DND-41 (cell line): ENCODE measurements around the gene CTRB1.

Source experiments
- ATAC-seq: fragments of 200-7000 bp; cut with Tn5 transposase; 3 replicates; pipeline ENCODE4 v1.9.1; 2021; ENCODE audit warnings: low read depth; ENCODE audit not compliant: insufficient read depth
- DNase-seq: peaks from one replicate; pipeline ENCODE4 v3.0.0-alpha.2; 2020
- H2AFZ ChIP-seq: 2 replicates; pipeline ENCODE4 v1.6.0; 2012; ENCODE audit warnings: low read depth, low read length
- H3K27ac ChIP-seq: 2 replicates; pipeline ENCODE4 v1.5.1; 2012; ENCODE audit warnings: low read length, inconsistent platforms
- H3K27me3 ChIP-seq: fragments of 200-600 bp; sonication (generic); 2 replicates; pipeline ENCODE4 v1.6.0; 2012; ENCODE audit warnings: low read length, mild to moderate bottlenecking, inconsistent platforms; ENCODE audit not compliant: insufficient read depth, poor library complexity
- H3K36me3 ChIP-seq: 2 replicates; pipeline ENCODE4 v1.5.1; 2012; ENCODE audit warnings: low read length, inconsistent platforms; ENCODE audit not compliant: insufficient read depth
- H3K4me1 ChIP-seq: 2 replicates; pipeline ENCODE4 v1.5.1; 2012; ENCODE audit warnings: mild to moderate bottlenecking, low read length; ENCODE audit not compliant: insufficient read depth
- H3K4me2 ChIP-seq: 2 replicates; pipeline ENCODE4 v1.6.0; 2012; ENCODE audit warnings: mild to moderate bottlenecking, moderate library complexity, low read length, inconsistent platforms; ENCODE audit not compliant: insufficient read depth
- H3K4me3 ChIP-seq, 2 experiments: fragments of 200-600 bp in 1 of 2; shearing (Covaris generic) in 1 of 2; 2 replicates each; pipeline ENCODE4 v1.5.1; 2012 to 2016; ENCODE audit warnings: inconsistent platforms in 2 of 2, low read length in 2 of 2, mild to moderate bottlenecking in 2 of 2, low read depth in 1 of 2, moderate library complexity in 1 of 2
- H3K79me2 ChIP-seq: 2 replicates; pipeline ENCODE4 v1.6.0; 2012; ENCODE audit warnings: low read length, inconsistent platforms; ENCODE audit not compliant: insufficient read depth
- H3K9ac ChIP-seq: 2 replicates; pipeline ENCODE4 v1.6.0; 2012; ENCODE audit warnings: low read depth, mild to moderate bottlenecking, inconsistent platforms, low read length, moderate library complexity
- H3K9me3 ChIP-seq: 2 replicates; pipeline ENCODE4 v1.5.1; 2012; ENCODE audit warnings: low read length, moderate library complexity, mild to moderate bottlenecking, inconsistent platforms; ENCODE audit not compliant: insufficient read depth, severe bottlenecking
- H4K20me1 ChIP-seq: 2 replicates; pipeline ENCODE4 v1.6.0; 2012; ENCODE audit warnings: low read length; ENCODE audit not compliant: insufficient read depth
- EZH2 ChIP-seq: IDR thresholded peaks from 3 replicates; pipeline ENCODE4 v1.6.1; 2012; ENCODE audit warnings: borderline replicate concordance, low read depth, mild to moderate bottlenecking, moderate library complexity, low read length, inconsistent platforms; ENCODE audit not compliant: severe bottlenecking
- TF ChIP-seq, protein P1 (sequence below): IDR thresholded peaks from 2 replicates; pipeline ENCODE4 v1.5.1; 2012; ENCODE audit warnings: borderline replicate concordance, low read length, moderate library complexity, mild to moderate bottlenecking; ENCODE audit not compliant: poor library complexity, severe bottlenecking; ENCODE audit errors: extremely low read depth

The CTRB1 gene

DNA sequence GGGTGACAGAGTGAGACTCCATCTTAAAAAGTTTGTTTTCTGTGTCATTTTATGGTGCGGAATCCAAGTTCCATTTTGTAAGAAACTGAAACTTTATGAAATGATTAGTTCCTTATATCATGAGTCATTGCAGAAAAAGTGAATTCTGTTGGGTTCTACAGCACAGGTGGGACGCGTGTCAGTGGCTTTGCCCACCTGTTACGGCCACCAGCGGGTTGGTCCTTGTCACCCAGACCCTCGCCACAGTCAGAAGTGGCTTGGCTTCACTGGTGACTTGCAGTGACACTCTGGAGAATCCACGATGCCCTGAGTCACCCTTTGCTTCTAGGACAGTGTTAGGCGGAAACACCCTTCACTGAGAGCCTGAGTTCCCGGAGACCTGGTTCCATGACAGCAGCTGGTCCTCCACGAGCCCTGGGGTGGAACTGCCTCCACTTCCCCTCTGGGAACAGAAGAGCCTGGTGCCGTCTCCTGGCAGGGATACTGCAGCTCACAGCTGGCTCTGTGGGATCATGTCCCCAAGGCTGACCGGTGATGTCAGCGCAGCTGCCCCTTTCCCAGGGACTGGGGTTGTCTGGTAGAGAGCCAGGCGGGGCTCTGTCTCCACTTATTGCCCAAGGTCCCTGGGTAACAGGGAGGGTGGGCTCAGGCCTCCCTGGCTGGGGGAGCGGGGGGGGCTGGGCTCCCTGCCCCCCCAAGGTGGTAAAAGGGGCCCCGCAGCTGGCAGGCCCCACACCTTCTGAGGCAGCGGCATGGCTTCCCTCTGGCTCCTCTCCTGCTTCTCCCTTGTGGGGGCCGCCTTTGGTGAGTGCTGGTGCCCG lies at the start of gene CTRB1:
TSS of gene CTRB1 (plus strand) at position 733 of the 821 bp plus-strand sequence. CDS start at position 753, 20 bp downstream.
- H3K9me3 ChIP-seq: no peaks in the 10 kb centered on the region
- DNase-seq (no peak), ATAC-seq (no peak)
- TF ChIP-seq EZH2: no peak
- TF ChIP-seq, protein P1, sequence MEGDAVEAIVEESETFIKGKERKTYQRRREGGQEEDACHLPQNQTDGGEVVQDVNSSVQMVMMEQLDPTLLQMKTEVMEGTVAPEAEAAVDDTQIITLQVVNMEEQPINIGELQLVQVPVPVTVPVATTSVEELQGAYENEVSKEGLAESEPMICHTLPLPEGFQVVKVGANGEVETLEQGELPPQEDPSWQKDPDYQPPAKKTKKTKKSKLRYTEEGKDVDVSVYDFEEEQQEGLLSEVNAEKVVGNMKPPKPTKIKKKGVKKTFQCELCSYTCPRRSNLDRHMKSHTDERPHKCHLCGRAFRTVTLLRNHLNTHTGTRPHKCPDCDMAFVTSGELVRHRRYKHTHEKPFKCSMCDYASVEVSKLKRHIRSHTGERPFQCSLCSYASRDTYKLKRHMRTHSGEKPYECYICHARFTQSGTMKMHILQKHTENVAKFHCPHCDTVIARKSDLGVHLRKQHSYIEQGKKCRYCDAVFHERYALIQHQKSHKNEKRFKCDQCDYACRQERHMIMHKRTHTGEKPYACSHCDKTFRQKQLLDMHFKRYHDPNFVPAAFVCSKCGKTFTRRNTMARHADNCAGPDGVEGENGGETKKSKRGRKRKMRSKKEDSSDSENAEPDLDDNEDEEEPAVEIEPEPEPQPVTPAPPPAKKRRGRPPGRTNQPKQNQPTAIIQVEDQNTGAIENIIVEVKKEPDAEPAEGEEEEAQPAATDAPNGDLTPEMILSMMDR: no peak
- peaks cover 19% of the 10 kb centered on the region for H3K4me1 ChIP-seq
- peak within 1 kb of the TSS; percentile 86 for H3K27ac ChIP-seq
- H4K20me1 ChIP-seq: no peaks in the 10 kb centered on the region
- peak within 1 kb of the TSS; percentile 92 for H2AFZ ChIP-seq
- H3K36me3 ChIP-seq: no peaks in the 10 kb centered on the region
- H3K27me3 ChIP-seq: no peaks in the 10 kb centered on the region
- peak within 1 kb of the TSS; percentile 74 for H3K4me2 ChIP-seq
- no peaks in the 10 kb centered on the region for H3K79me2 ChIP-seq
- peak within 1 kb of the TSS in 1 of 2 experiments; percentile 43; a peak in 2 of 4 replicates for H3K4me3 ChIP-seq
- peak within 1 kb of the TSS; percentile 39 for H3K9ac ChIP-seq

GRCh38 chr16:75169899-75170405 lies 48.8 kb upstream of the CTRB1 start:
- DNase-seq: no peak
- TF ChIP-seq EZH2: no peak
- TF ChIP-seq, protein P1: no peak
- Histone ChIP-seq H3K4me1 (no peaks in the 10 kb centered on the region), H3K4me3 (no peak overlapping the region), H3K9me3 (peaks cover 59% of the 10 kb centered on the region), H2AFZ (no peak overlapping the region), H4K20me1 (no peaks in the 10 kb centered on the region), H3K4me2 (no peak overlapping the region), H3K79me2 (peaks cover 18% of the 10 kb centered on the region), H3K27ac (no peak overlapping the region), H3K36me3 (peaks cover 65% of the 10 kb centered on the region), H3K27me3 (no peaks in the 10 kb centered on the region), H3K9ac (no peak overlapping the region)
- no peak for ATAC-seq

- H3K79me2 ChIP-seq: peaks cover under 1% of the 10 kb centered on the region; the same call in 1 of the 2 replicates
- TF ChIP-seq EZH2: no peak
- TF ChIP-seq, protein P1: no peak
- no peak overlapping the region for H3K4me2 ChIP-seq
- H3K36me3 ChIP-seq: peaks cover 39% of the 10 kb centered on the region
- no peak overlapping the region for H2AFZ ChIP-seq
- H3K9ac ChIP-seq: no peak overlapping the region
- H4K20me1 ChIP-seq: no peaks in the 10 kb centered on the region
- peaks cover 51% of the 10 kb centered on the region for H3K9me3 ChIP-seq
- no peak for DNase-seq
- no peaks in the 10 kb centered on the region for H3K4me1 ChIP-seq
- no peak overlapping the region for H3K27ac ChIP-seq
- no peaks in the 10 kb centered on the region for H3K27me3 ChIP-seq
- no peak overlapping the region for H3K4me3 ChIP-seq
- no peak for ATAC-seq
These were observed 46.2 kb upstream of the CTRB1 start for GRCh38 chr16:75172578-75172977.
